K562 (cell line): ENCODE data around the gene LBHD1. TPM values are rescaled to one million over a fixed set of nuclear protein-coding genes. Genes with fewer than 3 reads are reported as not detected.
A peak's percentile ranks its signal among the peaks of the same experiment; 100 is the strongest.

Experiments used
- CHD7 ChIP-seq: fragments of 200-600 bp; sonication (generic); IDR thresholded peaks from one replicate; pipeline ENCODE4 v1.6.1; 2012; ENCODE audit warnings: mild to moderate bottlenecking, low read depth, low read length, inconsistent platforms
- CXXC5 ChIP-seq: fragments of 250-450 bp; sonication (Bioruptor Pico); IDR thresholded peaks from 2 replicates; pipeline ENCODE4 v1.8.0; 2022; ENCODE audit warnings: inconsistent platforms, mild to moderate bottlenecking, moderate library complexity
- FOXJ3 ChIP-seq: sonication (generic); formaldehyde crosslinking; IDR thresholded peaks from 2 replicates; pipeline ENCODE4 v1.4.0; 2020; ENCODE audit warnings: mild to moderate bottlenecking, missing genetic modification reagents
- MAX ChIP-seq: sonication (generic); formaldehyde crosslinking; IDR thresholded peaks from 2 replicates; pipeline ENCODE4 v1.9.0; 2022; ENCODE audit warnings: mild to moderate bottlenecking, missing genetic modification reagents
- NFE2 ChIP-seq: IDR thresholded peaks from 2 replicates; pipeline ENCODE4 v1.6.1; 2014; ENCODE audit warnings: antibody characterized with exemption, low read depth
- SPI1 ChIP-seq: IDR thresholded peaks from 2 replicates; pipeline ENCODE4 v1.6.1; 2011; ENCODE audit warnings: low read depth, low read length, control low read depth, borderline replicate concordance
- ZNF134 ChIP-seq: fragments of 250-450 bp; sonication (Bioruptor Pico); conservative IDR thresholded peaks from 2 replicates; pipeline ENCODE4 v1.4.0; 2020
- polyA plus RNA-seq, 8 experiments: library from polyadenylated mRNA; depleted of rRNA in 4 of 8; stranded (reverse) in 5 of 8; unstranded in 3 of 8; fragments of >200 nt; fragmentation: Nextera tagmentation in 2 of 8; fragmentation: Illumina TruSeq in 1 of 8; extraction: Ambion mirVana in 2 of 8; extraction: Trizol in 1 of 8; gene quantifications; 2 replicates each; pipeline versions ENCODE4 v1.2.1 to v1.2.3, GENCODE V29; 2011 to 2014; ENCODE audit warnings: inconsistent platforms in 1 of 8, missing spikeins in 1 of 8
- total RNA-seq, 7 experiments: library from RNA; depleted of rRNA in 6 of 7; stranded (reverse); fragments of >200 nt in 6 of 7; fragmentation: Illumina TruSeq in 2 of 7; extraction: Trizol in 2 of 7; gene quantifications; 2 replicates each; pipeline versions ENCODE4 v1.2.1 to v1.2.3, GENCODE V29; 2011 to 2021; ENCODE audit warnings: low replicate concordance in 1 of 7
- TF ChIP-seq, protein P1 (sequence below): fragments of 200-800 bp; sonication (Bioruptor generic); IDR thresholded peaks from 2 replicates; pipeline ENCODE4 v1.6.1; 2017; ENCODE audit warnings: missing genetic modification characterization, missing compliant biosample characterization
- TF ChIP-seq, protein P2 (sequence below): fragments of 250-450 bp; sonication (Bioruptor Pico); IDR thresholded peaks from 2 replicates; pipeline ENCODE4 v1.5.0; 2021; ENCODE audit warnings: mild to moderate bottlenecking, borderline replicate concordance

LBHD1 gene
- total and polyA plus RNA-seq, 9 of the 15 experiments (the other 6 are each of a cell fraction or from before 2014, with no cell fraction given), result 2.6 to 28.0 (median 12.5) TPM

- TF ChIP-seq, protein P1, sequence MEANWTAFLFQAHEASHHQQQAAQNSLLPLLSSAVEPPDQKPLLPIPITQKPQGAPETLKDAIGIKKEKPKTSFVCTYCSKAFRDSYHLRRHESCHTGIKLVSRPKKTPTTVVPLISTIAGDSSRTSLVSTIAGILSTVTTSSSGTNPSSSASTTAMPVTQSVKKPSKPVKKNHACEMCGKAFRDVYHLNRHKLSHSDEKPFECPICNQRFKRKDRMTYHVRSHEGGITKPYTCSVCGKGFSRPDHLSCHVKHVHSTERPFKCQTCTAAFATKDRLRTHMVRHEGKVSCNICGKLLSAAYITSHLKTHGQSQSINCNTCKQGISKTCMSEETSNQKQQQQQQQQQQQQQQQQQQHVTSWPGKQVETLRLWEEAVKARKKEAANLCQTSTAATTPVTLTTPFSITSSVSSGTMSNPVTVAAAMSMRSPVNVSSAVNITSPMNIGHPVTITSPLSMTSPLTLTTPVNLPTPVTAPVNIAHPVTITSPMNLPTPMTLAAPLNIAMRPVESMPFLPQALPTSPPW, result no peak
- TF ChIP-seq NFE2 (no peak), CHD7 (no peak), SPI1 (0 out of 2 replicates have a peak, but pooled peaks have one; percentile 25), FOXJ3 (CRISPR knock-in tag) (no peak), CXXC5 (CRISPR knock-in tag) (no peak), ZNF134 (no peak), MAX (no peak)
- TF ChIP-seq, protein P2, sequence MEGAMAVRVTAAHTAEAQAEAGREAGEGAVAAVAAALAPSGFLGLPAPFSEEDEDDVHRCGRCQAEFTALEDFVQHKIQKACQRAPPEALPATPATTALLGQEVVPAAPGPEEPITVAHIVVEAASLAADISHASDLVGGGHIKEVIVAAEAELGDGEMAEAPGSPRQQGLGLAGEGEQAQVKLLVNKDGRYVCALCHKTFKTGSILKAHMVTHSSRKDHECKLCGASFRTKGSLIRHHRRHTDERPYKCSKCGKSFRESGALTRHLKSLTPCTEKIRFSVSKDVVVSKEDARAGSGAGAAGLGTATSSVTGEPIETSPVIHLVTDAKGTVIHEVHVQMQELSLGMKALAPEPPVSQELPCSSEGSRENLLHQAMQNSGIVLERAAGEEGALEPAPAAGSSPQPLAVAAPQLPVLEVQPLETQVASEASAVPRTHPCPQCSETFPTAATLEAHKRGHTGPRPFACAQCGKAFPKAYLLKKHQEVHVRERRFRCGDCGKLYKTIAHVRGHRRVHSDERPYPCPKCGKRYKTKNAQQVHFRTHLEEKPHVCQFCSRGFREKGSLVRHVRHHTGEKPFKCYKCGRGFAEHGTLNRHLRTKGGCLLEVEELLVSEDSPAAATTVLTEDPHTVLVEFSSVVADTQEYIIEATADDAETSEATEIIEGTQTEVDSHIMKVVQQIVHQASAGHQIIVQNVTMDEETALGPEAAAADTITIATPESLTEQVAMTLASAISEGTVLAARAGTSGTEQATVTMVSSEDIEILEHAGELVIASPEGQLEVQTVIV (CRISPR knock-in tag), result no peak
Measured at GRCh38 chr11:62664405-62665074, 7.5 kb downstream of the LBHD1 start (continued).
